Measurements from ENCODE around the gene TRANK1.

DNA sequence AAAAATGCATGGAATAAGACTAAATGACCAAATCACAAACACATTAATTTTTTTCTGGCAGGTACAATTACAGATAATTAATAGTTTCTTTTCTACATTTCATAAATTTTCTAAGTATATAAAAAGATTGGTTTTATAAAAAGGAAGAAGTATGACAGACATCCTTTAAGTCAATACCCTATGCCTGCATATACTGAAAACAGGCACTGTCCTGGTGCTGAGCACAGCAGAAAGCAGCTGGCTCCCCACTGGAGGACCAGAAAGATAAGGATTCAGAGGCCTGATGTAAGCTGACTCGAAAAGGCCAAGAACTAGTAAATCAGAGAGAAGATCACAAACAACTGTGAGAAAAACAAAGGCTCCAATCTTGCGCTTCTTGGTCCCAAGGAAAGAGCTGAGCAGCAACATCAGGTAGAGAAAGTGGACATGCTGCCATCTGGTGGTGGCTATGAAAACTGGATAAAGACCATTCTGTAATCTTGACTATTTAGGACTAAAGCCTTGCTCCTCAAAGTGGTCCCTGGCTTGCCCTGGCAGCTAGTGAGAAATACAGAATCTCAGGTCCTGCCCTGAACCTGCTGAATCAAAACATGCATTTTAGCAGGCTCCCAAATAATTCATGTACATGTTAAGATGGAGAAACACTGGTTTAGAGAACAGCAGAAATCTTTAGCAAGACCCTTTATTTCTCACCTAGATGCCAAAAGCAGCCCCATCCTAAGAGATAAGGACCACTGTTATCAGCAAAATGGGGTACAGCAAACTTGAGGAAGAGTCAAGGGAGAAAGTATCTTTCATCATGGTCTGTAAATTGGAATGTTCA, 76.0 kb downstream of the TRANK1 start:
- TF ChIP-seq, protein P1, sequence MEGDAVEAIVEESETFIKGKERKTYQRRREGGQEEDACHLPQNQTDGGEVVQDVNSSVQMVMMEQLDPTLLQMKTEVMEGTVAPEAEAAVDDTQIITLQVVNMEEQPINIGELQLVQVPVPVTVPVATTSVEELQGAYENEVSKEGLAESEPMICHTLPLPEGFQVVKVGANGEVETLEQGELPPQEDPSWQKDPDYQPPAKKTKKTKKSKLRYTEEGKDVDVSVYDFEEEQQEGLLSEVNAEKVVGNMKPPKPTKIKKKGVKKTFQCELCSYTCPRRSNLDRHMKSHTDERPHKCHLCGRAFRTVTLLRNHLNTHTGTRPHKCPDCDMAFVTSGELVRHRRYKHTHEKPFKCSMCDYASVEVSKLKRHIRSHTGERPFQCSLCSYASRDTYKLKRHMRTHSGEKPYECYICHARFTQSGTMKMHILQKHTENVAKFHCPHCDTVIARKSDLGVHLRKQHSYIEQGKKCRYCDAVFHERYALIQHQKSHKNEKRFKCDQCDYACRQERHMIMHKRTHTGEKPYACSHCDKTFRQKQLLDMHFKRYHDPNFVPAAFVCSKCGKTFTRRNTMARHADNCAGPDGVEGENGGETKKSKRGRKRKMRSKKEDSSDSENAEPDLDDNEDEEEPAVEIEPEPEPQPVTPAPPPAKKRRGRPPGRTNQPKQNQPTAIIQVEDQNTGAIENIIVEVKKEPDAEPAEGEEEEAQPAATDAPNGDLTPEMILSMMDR (conservative IDR thresholded peaks at IDR 0.05; ENCODE audit: low read depth, low read length) = peak; percentile 86
- TF ChIP-seq EZH2 (IDR thresholded peaks at IDR 0.05; ENCODE audit: low read length, unreplicated experiment) = no peak
